D721Med (cell line): Measurements from ENCODE around the gene TOX3.

Experiments used
- DNase-seq: peaks from one replicate; pipeline ENCODE4 v3.0.0; 2011; ENCODE audit warnings: low spot score; ENCODE audit not compliant: insufficient read length
- FAIRE-seq: peaks from 2 replicates; lab custom pipeline; 2011; peaks lifted over from hg19 to GRCh38; lab: Jason Lieb, UNC
- TF ChIP-seq, protein P1 (sequence below): IDR thresholded peaks from 2 replicates; pipeline ENCODE4 v1.5.1; 2012; ENCODE audit warnings: mild to moderate bottlenecking, control low read depth; ENCODE audit not compliant: insufficient read depth; ENCODE audit errors: missing control alignments

TOX3 gene

DNA sequence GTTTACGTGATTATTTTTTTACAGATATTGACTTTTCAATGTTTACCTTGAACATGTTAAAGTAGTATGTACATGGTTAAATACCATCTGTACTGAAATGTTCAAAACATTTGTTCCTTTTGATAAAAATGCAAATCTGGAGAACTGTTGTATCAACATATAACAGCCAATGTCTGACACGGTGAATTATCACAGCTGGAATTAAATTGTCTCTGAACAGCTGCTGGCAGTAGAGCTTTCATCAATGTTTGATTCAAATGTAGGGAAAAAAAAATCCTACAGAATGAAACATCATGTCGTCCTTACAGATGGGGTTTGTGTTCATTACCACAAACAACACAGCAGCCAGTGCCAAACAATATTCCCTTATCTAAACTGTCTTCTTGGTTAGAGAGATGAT is 79.9 kb downstream of the TOX3 start:
- no peak for DNase-seq

DNA sequence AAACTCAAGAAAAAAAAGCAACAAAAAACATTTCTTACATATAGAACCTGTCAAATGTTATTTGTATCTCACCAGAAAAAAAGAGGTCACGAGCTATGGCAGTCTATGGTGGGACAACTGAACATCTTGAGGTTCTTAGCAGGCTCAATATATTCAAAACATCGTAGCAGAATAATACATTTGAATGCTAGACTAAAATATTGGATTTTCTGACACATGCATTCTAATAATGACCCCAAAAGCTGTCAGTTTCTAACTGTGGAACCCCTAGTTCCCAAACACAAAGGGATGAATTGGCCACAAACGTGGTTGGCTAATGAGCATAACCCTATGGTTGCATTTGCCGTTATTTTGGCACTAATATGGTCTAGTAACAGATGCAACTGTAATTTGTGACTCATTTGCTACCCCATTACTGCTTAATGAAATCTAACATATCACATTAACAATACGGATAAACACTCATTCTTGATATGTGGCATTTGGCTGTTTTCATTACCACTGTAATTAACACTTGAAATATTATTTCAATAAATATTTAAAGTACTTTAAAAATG is 81.2 kb downstream of the TOX3 start:
- no peak for FAIRE-seq
- TF ChIP-seq, protein P1, sequence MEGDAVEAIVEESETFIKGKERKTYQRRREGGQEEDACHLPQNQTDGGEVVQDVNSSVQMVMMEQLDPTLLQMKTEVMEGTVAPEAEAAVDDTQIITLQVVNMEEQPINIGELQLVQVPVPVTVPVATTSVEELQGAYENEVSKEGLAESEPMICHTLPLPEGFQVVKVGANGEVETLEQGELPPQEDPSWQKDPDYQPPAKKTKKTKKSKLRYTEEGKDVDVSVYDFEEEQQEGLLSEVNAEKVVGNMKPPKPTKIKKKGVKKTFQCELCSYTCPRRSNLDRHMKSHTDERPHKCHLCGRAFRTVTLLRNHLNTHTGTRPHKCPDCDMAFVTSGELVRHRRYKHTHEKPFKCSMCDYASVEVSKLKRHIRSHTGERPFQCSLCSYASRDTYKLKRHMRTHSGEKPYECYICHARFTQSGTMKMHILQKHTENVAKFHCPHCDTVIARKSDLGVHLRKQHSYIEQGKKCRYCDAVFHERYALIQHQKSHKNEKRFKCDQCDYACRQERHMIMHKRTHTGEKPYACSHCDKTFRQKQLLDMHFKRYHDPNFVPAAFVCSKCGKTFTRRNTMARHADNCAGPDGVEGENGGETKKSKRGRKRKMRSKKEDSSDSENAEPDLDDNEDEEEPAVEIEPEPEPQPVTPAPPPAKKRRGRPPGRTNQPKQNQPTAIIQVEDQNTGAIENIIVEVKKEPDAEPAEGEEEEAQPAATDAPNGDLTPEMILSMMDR, result no peak
- no peak for DNase-seq

More for the DNA sequence above, 79.9 kb downstream of the TOX3 start:
- FAIRE-seq, result no peak
- TF ChIP-seq, protein P1, result no peak

DNA sequence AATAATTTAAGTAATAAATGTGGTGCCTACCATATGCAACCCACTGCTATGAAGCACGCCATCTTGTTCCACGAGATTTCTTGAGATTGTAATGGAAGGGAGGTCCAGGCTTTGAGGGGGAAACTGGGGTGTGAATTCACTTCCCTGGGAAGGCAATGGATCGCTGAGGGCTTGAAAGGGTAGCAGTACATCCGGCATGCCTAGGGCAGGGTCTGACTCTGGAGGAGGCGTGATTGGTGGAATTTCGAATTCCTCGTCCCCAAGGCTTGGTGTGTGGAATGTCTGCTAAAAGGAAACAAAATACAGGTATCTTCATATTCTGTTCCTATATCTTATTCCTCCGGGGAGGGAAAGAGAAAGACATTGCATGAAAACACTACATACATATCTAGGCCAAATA is 83.0 kb downstream of the TOX3 start:
- FAIRE-seq, result no peak
- TF ChIP-seq, protein P1, result no peak
- no peak for DNase-seq

DNA sequence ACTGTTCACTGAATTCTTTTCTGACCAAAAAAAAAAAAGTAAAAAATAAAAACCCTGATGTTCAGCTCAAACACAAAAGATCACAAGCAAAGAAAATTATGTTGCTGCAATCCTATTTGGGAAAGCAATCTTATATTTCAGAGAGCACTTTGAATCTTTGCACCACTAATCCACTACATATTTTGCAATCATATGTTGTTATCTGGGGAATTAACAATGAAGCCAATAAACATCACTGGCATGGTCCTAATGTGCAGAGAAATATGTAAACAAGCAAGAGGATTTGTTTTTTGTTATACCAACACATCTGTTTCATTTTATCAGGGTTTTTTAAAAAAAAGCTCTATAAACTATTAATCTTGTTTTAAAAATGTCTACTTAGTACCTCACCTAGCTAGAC is 84.1 kb downstream of the TOX3 start:
- no peak for FAIRE-seq
- TF ChIP-seq, protein P1, result no peak
- DNase-seq, result no peak

DNA sequence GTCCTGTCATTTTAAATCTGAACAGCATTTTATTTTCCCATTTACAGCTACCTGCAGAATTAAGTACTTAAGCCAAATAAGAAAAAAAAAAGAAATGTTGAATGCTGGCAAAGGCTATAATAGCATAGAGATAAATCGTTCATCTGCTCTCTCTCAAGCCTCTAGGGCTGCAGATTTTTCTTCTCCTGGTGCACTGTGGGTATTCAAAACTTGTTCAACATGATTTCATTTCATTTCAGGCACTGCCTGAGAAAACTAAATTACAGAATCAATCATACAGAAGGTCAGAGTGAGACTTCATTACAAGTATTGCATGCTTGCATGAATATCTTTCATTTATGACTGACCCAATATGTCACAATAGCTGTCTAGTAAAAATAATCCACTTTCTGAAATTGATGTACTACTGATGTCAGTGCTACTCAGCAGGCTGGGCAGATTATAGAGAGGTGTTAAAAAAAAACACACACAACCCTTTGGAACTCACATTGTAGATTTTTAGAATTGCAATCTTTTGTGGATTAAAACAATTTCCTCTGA is 86.2 kb downstream of the TOX3 start:
- FAIRE-seq, result no peak
- TF ChIP-seq, protein P1, result no peak
- no peak for DNase-seq

DNA sequence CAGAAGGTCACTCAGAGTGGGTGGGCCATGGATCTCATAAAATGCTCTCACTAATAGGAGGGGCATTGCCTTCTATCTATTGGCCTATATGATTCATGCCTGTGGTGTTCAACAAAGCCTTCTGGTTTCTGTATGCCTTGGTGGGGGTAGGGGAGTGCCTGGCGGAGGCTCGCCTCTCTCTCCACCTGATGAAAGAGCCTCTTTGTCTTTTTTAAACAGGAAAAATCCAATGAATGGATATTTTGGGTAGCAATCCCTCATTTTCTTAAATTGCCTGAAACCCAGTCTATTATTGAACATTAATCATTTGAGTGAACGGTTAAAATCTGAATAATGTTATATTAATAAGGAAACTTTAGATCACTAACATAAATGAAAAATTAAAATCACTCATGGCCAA is 90.6 kb downstream of the TOX3 start:
- DNase-seq (no peak), FAIRE-seq (no peak)
- TF ChIP-seq, protein P1, result no peak

DNA sequence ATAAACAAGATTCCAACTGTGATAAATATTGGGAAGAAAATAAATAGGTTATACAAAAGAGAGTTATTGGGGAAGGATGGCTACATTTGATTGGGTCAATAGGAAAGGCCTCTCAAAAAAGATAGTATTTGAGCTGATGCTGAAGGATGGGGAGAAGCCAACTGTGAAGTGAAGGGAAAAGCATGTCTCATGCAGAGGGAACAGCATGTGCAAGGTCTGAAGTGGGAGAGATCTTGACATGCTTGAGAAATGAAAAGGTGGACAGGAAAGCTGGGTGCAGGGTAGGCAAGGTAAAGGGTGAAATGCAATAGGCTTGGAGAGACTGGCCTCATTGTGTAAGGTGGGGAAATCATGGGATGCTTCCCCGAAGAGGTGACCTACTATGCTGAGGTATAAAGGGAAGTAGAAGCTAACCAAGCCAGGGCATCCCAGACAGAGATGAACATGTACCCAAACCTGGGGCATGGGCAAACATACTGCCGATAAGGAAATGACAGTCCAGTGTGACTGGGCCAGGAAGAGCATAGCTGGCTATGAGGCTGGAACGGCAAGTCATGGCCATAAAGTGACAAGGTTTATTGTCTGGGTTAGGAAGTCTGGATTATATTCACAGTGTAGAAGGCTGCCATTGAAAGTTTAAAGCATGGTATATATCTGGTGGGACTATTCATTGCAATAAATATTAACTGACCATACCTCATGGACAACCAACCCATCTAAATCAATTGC is 91.2 kb downstream of the TOX3 start:
- DNase-seq (no peak), FAIRE-seq (no peak)
- TF ChIP-seq, protein P1, result no peak
